ENCODE data around the gene TMPRSS12.
"Not testable (repeated sequence)": the region's sequence is repeated elsewhere in the genome, so short reads cannot be mapped to it uniquely, and the experiment has no call there.

The TMPRSS12 gene, protein sequence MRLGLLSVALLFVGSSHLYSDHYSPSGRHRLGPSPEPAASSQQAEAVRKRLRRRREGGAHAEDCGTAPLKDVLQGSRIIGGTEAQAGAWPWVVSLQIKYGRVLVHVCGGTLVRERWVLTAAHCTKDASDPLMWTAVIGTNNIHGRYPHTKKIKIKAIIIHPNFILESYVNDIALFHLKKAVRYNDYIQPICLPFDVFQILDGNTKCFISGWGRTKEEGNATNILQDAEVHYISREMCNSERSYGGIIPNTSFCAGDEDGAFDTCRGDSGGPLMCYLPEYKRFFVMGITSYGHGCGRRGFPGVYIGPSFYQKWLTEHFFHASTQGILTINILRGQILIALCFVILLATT

DNA sequence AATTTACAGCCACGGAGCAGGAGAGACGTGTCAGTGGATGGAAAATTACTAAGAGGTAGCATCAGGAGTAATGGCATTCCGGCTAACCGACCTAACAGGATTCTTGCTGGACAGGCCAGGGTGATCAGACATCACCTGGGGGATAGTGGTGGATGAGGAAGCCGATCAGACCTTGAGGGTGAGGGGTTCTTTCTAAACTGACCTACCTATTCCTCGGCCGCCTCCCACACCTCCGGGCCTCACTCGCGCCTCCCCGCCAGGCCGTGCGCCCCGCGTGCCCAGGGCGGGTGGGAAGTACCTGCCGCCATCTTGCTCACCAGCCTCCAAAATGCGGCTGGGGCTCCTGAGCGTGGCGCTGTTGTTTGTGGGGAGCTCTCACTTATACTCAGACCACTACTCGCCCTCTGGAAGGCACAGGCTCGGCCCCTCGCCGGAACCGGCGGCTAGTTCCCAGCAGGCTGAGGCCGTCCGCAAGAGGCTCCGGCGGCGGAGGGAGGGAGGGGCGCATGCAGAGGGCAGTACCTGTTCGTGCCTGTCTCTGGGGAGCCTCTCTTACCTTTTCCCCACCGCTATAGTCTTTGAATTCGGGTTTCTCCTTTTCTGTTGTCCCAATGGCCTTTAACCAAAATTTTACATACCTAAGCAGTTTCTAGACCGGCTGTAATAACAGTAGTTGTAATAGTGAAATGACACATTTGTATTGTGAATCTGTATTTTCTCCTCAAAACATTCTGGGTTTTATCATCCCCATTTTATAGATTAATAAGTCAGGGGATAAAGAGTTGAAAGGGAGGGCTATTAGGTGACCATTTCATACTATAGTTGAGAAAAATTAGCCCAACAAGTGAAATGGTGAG is at the start of gene TMPRSS12:
Gene TMPRSS12 (plus strand): TSS at position 290 of the 857 bp plus-strand sequence. CDS start 39 bp downstream, at position 329.
- Mint-ChIP-seq H3K4me1 (ENCODE audit: low read depth) (no peaks in the 10 kb centered on the region), H3K27ac (no peak within 1 kb of the TSS), H3K9me3 (peaks cover 11% of the 10 kb centered on the region), H3K4me3 (peak within 1 kb of the TSS; percentile 28), H3K36me3 (ENCODE audit: low read depth) (no peaks in the 10 kb centered on the region), H3K27me3 (peaks cover 3% of the 10 kb centered on the region)
- intact Hi-C loops (cut with micrococcal nuclease): no loop called here

DNA sequence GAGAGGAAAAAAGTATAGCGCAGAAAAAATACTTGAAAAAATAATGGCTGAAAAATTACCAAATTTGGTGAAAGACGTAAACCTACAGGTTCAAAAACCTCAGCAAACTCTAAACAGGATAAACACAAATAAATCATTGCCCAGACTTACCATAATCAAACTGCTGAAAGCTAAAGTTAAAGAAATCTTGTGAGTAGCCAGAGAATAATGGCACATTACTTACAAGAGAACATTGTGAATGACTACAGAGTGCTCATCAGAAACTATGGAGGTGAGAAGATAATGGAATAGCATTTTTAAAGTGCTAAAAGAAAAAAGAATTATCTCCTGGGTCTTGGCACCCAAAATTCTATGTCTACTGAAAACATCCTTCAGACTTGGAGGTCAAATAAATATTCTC is 42.8 kb upstream of the TMPRSS12 start:
- no peak overlapping the region for H3K27ac Mint-ChIP-seq
- no peak overlapping the region for H3K4me3 Mint-ChIP-seq
- peaks cover 34% of the 10 kb centered on the region for H3K9me3 Mint-ChIP-seq
- H3K36me3 Mint-ChIP-seq (ENCODE audit: low read depth): peaks cover 87% of the 10 kb centered on the region
- no peaks in the 10 kb centered on the region for H3K27me3 Mint-ChIP-seq
- intact Hi-C loops (cut with micrococcal nuclease): no loop called here
- no peaks in the 10 kb centered on the region for H3K4me1 Mint-ChIP-seq (ENCODE audit: low read depth)

DNA sequence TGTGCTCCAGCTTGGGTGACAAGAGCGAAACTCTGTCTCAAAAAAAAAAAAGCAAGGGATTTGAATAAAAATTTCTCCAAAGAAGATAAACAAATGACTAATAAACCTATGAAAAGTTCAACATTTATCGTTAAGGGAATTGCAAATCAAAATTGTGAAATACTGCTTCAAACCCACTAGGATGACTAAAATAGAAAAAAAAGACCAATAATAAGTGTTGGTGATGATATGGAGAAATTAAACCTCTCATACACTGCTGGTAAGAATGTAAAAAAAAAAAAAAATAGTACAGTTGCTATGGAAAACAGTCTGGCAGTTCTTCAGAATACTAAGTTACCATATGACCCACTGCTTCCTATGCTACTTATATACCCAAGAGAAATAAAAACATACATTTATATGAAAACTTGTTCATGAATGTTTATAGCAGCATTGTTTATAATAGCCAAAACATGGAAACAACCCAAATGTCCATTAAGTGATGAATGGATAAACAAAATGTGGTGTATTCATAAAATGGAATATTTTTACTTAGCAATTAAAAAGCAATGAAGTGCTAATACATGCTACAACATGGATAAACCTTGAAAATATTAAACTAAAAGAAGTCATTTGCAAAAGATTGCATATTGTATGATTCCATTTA is 39.4 kb upstream of the TMPRSS12 start:
- Mint-ChIP-seq H3K4me1 (ENCODE audit: low read depth) (no peaks in the 10 kb centered on the region), H3K9me3 (peaks cover 20% of the 10 kb centered on the region), H3K4me3 (no peak overlapping the region), H3K36me3 (ENCODE audit: low read depth) (peaks cover 77% of the 10 kb centered on the region), H3K27me3 (no peaks in the 10 kb centered on the region), H3K27ac (no peak overlapping the region)
- intact Hi-C loops (cut with micrococcal nuclease): no loop called here

DNA sequence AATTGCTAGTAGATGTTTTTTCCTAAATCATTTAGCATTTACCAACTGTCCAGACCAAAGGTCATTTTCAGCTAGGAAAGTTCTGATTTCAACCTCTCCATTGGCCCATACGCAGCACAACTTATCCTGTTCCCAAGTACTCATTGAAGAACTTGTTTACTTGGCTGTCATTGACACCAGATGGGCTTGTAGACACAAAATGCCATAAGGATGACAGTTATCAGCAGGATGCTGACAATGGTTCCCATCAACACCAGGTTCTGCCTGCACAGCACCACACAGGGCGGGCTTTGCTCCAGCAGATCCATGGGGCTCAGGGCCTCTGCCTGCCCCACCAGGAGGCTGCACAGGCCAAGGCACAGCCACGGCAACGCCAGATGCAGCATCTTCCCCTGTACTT is 36.5 kb upstream of the TMPRSS12 start:
- Mint-ChIP-seq H3K27ac (no peak overlapping the region), H3K9me3 (no peaks in the 10 kb centered on the region), H3K27me3 (no peaks in the 10 kb centered on the region), H3K4me3 (no peak overlapping the region), H3K4me1 (ENCODE audit: low read depth) (no peaks in the 10 kb centered on the region), H3K36me3 (ENCODE audit: low read depth) (peaks cover 73% of the 10 kb centered on the region)
- intact Hi-C loops (cut with micrococcal nuclease): loop anchor here (5.0 kb wide), 1 partner anchor 39 kb away; no protein-coding TSS in a partner anchor

DNA sequence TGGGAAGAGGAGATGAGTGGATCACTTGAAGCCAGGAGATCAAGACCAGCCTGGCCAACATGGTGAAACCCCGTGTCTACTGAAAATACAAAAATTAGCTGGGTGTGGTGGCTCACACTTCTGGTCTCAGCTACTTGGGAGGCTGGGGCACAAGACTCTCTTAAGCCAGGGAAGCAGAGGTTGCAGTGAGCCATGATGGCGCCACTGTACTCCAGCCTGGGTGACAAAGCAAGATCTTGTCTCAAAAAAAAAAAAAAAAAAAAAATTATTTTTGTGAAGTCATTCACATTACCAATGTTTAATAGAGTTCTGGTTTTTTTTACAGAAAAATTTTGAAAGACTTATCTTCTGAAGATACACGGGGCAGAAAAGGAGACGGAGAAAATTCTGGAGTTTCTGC is 33.6 kb upstream of the TMPRSS12 start:
- not testable (repeated sequence) for H3K9me3 Mint-ChIP-seq; H3K4me3 Mint-ChIP-seq; H3K27me3 Mint-ChIP-seq; H3K27ac Mint-ChIP-seq; H3K4me1 Mint-ChIP-seq (ENCODE audit: low read depth)
- H3K36me3 Mint-ChIP-seq (ENCODE audit: low read depth): peaks cover 77% of the 10 kb centered on the region
- intact Hi-C loops (cut with micrococcal nuclease): loop anchor here (5.0 kb wide), 1 partner anchor 42 kb away; no protein-coding TSS in a partner anchor

DNA sequence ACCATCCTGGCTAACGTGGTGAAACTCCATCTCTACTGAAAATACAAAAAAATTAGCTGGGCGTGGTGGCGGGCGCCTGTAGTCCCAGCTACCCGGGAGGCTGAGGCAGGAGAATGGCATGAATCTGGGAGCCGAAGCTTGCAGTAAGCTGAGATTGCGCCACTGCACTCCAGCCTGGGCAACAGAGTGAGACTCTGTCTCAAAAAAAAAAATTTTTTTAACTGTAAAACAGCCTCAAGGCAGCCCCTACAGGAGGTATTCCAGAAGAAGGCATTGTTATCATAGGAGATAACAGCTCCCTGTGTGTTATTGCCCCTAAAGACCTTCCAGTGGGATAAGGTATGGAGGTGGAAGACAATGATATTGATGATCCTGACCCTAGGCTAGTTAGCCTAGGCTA is 27.8 kb upstream of the TMPRSS12 start:
- H3K27ac Mint-ChIP-seq; H3K4me1 Mint-ChIP-seq (ENCODE audit: low read depth); intact Hi-C loops (cut with micrococcal nuclease); H3K4me3 Mint-ChIP-seq; H3K27me3 Mint-ChIP-seq; H3K9me3 Mint-ChIP-seq: not testable (repeated sequence)
- H3K36me3 Mint-ChIP-seq (ENCODE audit: low read depth): peaks cover 91% of the 10 kb centered on the region

DNA sequence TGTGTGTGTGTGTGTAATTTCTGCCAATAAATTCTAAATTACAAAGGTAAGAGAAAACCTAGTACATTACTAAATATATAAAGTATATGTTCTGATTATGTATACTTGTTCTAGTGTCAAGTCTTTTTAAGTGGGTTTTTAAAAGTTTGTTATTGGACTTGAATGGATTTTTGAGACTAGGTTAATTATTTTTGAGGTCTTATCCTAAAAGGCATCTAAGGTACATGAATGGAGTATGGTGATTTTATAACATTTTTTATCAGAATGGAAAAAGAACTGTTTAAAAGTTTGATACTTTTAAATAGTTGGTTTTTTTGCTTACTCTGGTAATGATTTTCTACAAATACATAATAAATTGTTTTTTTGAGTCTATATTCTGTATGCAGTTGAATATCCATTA is 22.5 kb upstream of the TMPRSS12 start:
- Mint-ChIP-seq H3K4me1 (ENCODE audit: low read depth) (peaks cover 3% of the 10 kb centered on the region), H3K36me3 (ENCODE audit: low read depth) (peaks cover 48% of the 10 kb centered on the region), H3K9me3 (no peaks in the 10 kb centered on the region), H3K27ac (no peak overlapping the region), H3K4me3 (no peak overlapping the region), H3K27me3 (no peaks in the 10 kb centered on the region)
- intact Hi-C loops (cut with micrococcal nuclease): no loop called here

DNA sequence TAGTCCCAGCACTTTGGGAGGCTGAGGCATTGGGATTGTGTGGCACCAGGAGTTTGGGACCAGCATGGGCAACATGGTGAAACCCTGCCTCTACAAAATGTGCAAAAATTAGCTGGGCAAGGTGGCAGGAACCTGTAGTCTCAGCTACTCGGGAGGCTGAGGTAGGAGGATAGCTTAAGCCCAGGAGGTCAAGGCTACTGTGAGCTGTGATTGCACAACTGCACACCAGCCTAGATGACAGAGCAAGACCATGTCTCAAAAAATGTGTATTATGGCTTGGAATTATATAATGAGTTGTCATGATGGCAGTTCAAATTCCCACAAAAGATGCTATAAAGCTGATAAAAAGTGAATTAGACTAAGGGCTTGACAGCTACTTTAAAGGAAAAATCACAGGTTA is 20.6 kb upstream of the TMPRSS12 start:
- intact Hi-C loops (cut with micrococcal nuclease): no loop called here
- H3K4me1 Mint-ChIP-seq (ENCODE audit: low read depth): peaks cover 8% of the 10 kb centered on the region
- H3K27ac Mint-ChIP-seq: no peak overlapping the region
- H3K9me3 Mint-ChIP-seq: no peaks in the 10 kb centered on the region
- H3K4me3 Mint-ChIP-seq: no peak overlapping the region
- peaks cover 29% of the 10 kb centered on the region for H3K36me3 Mint-ChIP-seq (ENCODE audit: low read depth)
- no peaks in the 10 kb centered on the region for H3K27me3 Mint-ChIP-seq

DNA sequence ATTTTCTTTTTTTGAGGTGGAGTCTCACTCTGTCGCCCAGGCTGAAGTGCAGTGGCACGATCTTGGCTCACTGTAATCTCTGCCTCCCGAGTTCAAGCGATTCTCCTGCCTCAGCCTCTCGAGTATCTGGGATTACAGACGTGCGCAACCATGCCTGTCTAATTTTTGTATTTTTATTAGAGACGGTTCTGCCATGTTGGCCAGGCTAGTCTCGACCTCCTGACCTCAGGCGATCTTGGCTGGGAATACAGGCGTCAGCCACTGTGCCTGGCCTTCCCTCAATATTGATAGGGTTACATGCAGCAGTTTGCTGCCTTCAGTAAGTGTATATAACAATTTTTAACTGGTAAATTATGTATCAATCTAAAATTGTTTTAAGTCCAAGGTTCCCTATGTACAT is 19.0 kb upstream of the TMPRSS12 start:
- intact Hi-C loops (cut with micrococcal nuclease): not testable (repeated sequence)

DNA sequence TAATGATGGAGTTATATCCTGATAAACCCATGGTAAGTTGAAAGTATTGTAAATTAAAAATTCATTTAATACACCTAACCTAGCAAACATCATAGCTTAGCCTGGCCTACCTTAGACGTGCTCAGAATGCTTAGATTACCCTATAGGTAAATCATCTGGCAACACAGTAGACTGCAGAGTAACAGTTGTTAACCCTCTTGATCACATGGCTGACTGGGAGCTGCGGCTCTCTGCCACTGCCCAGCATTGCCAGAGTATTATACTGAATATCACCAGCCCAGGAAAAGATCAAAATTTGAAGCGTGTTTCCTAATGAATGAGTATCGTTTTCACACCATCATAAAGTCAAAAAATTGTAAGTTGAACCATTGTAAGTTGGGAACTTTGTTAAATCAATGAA is 17.8 kb upstream of the TMPRSS12 start:
- Mint-ChIP-seq H3K4me3 (no peak overlapping the region), H3K9me3 (no peaks in the 10 kb centered on the region), H3K27me3 (no peaks in the 10 kb centered on the region), H3K27ac (peak overlapping the region; percentile 13), H3K36me3 (ENCODE audit: low read depth) (peaks cover under 1% of the 10 kb centered on the region), H3K4me1 (ENCODE audit: low read depth) (peaks cover 14% of the 10 kb centered on the region)
- intact Hi-C loops (cut with micrococcal nuclease): loop anchor here (1.0 to 5.0 kb wide), 3 partner anchors 102 to 202 kb away; partner anchors contain the start of gene SLC11A2

More for the DNA sequence above, 19.0 kb upstream of the TMPRSS12 start:
- not testable (repeated sequence) for H3K9me3 Mint-ChIP-seq, H3K27ac Mint-ChIP-seq, H3K4me3 Mint-ChIP-seq, H3K27me3 Mint-ChIP-seq
- peaks cover 13% of the 10 kb centered on the region for H3K36me3 Mint-ChIP-seq (ENCODE audit: low read depth)
- peaks cover 11% of the 10 kb centered on the region for H3K4me1 Mint-ChIP-seq (ENCODE audit: low read depth)

DNA sequence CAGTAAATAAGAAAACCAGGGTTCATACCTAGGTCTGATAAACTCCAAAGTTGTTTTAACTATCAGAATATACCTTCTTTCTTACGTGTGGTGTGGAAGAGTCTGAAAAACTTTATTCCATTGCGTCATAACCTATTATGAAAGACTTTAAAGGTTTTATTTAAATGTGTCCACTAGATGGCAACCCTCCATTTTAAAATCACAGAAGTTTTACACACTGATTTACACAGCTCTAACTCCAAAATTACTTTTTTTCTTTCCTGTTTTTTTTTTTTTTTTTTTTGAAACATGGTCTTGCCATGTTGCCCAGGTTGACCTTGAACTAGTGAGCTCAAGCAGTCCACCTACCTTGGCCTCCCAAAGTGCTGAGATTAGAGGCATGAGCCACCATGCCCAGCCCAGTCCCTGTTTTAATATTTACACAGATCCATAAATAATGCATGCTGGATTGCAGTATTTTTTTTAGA is 17.3 kb upstream of the TMPRSS12 start:
- Mint-ChIP-seq H3K4me3 (no peak overlapping the region), H3K9me3 (no peaks in the 10 kb centered on the region), H3K4me1 (ENCODE audit: low read depth) (peaks cover 14% of the 10 kb centered on the region), H3K27ac (no peak overlapping the region), H3K36me3 (ENCODE audit: low read depth) (no peaks in the 10 kb centered on the region), H3K27me3 (no peaks in the 10 kb centered on the region)
- intact Hi-C loops (cut with micrococcal nuclease): loop anchor here (1.0 to 5.0 kb wide), 3 partner anchors 102 to 202 kb away; partner anchors contain the start of gene SLC11A2

DNA sequence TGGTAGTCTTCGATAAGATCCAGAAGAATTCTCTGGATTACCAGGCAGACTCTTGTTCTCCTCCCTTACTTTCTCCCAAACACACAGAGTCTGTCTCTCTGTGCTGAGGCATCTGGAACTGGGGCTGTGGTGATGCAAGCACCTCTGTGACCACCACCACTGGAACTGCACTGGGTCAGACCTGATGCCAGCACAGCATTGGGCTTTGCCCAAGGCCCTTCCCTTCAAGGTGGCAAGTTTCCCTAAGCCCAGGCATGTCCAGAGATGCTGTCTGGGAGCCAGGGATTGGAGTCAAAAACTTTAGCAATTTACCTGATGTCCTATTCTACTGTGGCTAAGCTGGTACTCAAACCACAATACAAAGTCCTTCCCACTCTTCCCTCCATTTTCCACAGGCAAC is 14.6 kb upstream of the TMPRSS12 start:
- H3K27me3 Mint-ChIP-seq: no peaks in the 10 kb centered on the region
- intact Hi-C loops (cut with micrococcal nuclease): loop anchor here (5.0 kb wide), 2 partner anchors 99 to 199 kb away; partner anchors contain the start of gene SLC11A2
- H3K9me3 Mint-ChIP-seq: peaks cover 9% of the 10 kb centered on the region
- no peak overlapping the region for H3K4me3 Mint-ChIP-seq
- H3K27ac Mint-ChIP-seq: peak overlapping the region; percentile 7
- peaks cover 14% of the 10 kb centered on the region for H3K4me1 Mint-ChIP-seq (ENCODE audit: low read depth)
- no peaks in the 10 kb centered on the region for H3K36me3 Mint-ChIP-seq (ENCODE audit: low read depth)

DNA sequence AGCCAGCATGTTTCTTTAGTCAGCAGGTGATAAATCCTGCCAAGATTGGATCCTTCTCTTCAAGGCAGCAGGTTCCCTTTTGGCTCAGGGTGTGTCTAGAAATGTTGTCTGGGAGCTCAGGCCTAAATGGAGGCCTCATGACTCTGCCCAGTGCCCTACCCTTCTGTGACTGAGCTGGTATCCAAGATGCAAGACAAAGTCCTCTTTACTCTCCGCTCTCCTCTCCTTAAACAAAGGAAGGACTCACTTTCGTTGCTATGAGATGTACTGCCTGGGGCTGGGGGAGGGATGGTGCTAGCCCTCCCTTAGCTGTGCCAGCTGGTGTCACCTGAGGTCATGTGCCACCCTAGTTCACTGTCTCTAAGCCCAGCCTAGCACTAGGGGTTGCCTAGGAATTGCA is 13.8 kb upstream of the TMPRSS12 start:
- no peaks in the 10 kb centered on the region for H3K27me3 Mint-ChIP-seq
- H3K4me1 Mint-ChIP-seq (ENCODE audit: low read depth): peaks cover 14% of the 10 kb centered on the region
- peaks cover 17% of the 10 kb centered on the region for H3K9me3 Mint-ChIP-seq
- H3K4me3 Mint-ChIP-seq: no peak overlapping the region
- intact Hi-C loops (cut with micrococcal nuclease): loop anchor here (5.0 kb wide), 2 partner anchors 98 to 198 kb away; partner anchors contain the start of gene SLC11A2
- H3K36me3 Mint-ChIP-seq (ENCODE audit: low read depth): no peaks in the 10 kb centered on the region
- peak overlapping the region; percentile 7 for H3K27ac Mint-ChIP-seq

All from dendritic cell treated with granulocyte-macrophage colony-stimulating factor and Interleukin-4, amounts not matched to agents 40 ng/mL and 50 ng/mL, for 4 days (primary cell).